Fibroblast of lung (primary cell): ENCODE results near the gene OGDH. TPM values are rescaled to one million over a fixed set of nuclear protein-coding genes. Genes with fewer than 3 reads are reported as not detected.
A peak's percentile ranks its signal among the peaks of the same experiment; 100 is the strongest.

Experiments
- DNase-seq, 2 donors: peaks; one replicate each; pipeline versions ENCODE4 v3.0.0 to v3.0.0-alpha.2; 2010; ENCODE audit warnings: low read depth in 2 of 2
- H2AFZ ChIP-seq: 2 replicates; pipeline ENCODE4 v1.5.1; 2012; ENCODE audit warnings: low read length, control low read depth, inconsistent platforms
- H3K27ac ChIP-seq: 2 replicates; pipeline ENCODE4 v1.5.1; 2011; ENCODE audit warnings: low read length, control low read depth; ENCODE audit not compliant: insufficient read depth
- H3K27me3 ChIP-seq: 2 replicates; pipeline ENCODE4 v1.5.1; 2011; ENCODE audit warnings: mild to moderate bottlenecking, low read length; ENCODE audit not compliant: control insufficient read depth, insufficient read depth
- H3K36me3 ChIP-seq: 2 replicates; pipeline ENCODE4 v1.5.1; 2011; ENCODE audit warnings: low read length; ENCODE audit not compliant: control insufficient read depth, insufficient read depth
- H3K4me1 ChIP-seq: 2 replicates; pipeline ENCODE4 v1.5.1; 2011; ENCODE audit warnings: low read length; ENCODE audit not compliant: control insufficient read depth, insufficient read depth; ENCODE audit errors: extremely low read depth
- H3K4me2 ChIP-seq: 2 replicates; pipeline ENCODE4 v1.5.1; 2011; ENCODE audit warnings: low read length, control low read depth; ENCODE audit not compliant: insufficient read depth; ENCODE audit errors: extremely low read depth
- H3K4me3 ChIP-seq, 4 experiments: fragments of 200-600 bp in 1 of 4; sonication (generic) in 1 of 4; replicated peaks in 1 of 4; 2 replicates each; pipeline ENCODE4 v1.5.1; 2011 to 2016; ENCODE audit warnings: low read length in 4 of 4, low read depth in 3 of 4, mild to moderate bottlenecking in 3 of 4, control low read depth in 2 of 4, inconsistent platforms in 1 of 4, mixed read lengths in 1 of 4; ENCODE audit not compliant: insufficient read depth in 1 of 4; ENCODE audit errors: control extremely low read depth in 1 of 4
- H3K79me2 ChIP-seq: 2 replicates; pipeline ENCODE4 v1.5.1; 2012; ENCODE audit warnings: mild to moderate bottlenecking, low read length, inconsistent platforms; ENCODE audit not compliant: control insufficient read depth, insufficient read depth
- H3K9ac ChIP-seq: 2 replicates; pipeline ENCODE4 v1.5.1; 2011; ENCODE audit warnings: mild to moderate bottlenecking, low read length, control low read depth; ENCODE audit not compliant: insufficient read depth
- H3K9me3 ChIP-seq: 2 replicates; pipeline ENCODE4 v1.5.1; 2012; ENCODE audit warnings: low read depth, low read length; ENCODE audit not compliant: control insufficient read depth, insufficient read depth
- H4K20me1 ChIP-seq: 2 replicates; pipeline ENCODE4 v1.5.1; 2011; ENCODE audit warnings: low read length; ENCODE audit not compliant: control insufficient read depth, insufficient read depth; ENCODE audit errors: extremely low read depth
- CTCF ChIP-seq, 2 donors: IDR thresholded peaks in 1 of 2; conservative IDR thresholded peaks in 1 of 2; 1 replicate in 1 of 2; 2 replicates in 1 of 2; pipeline ENCODE4 v1.5.1; 2011 to 2012; ENCODE audit warnings: low read length in 2 of 2, control low read depth in 1 of 2, inconsistent platforms in 1 of 2, low read depth in 1 of 2, mild to moderate bottlenecking in 1 of 2
- EZH2 ChIP-seq: IDR thresholded peaks from 2 replicates; pipeline ENCODE4 v1.5.1; 2012; ENCODE audit warnings: low read length, control low read depth, mild to moderate bottlenecking; ENCODE audit errors: missing control alignments
- polyA plus RNA-seq, 2 donors: library from polyadenylated mRNA; depleted of rRNA in 1 of 2; stranded (reverse) in 1 of 2; unstranded in 1 of 2; fragments of >200 nt; gene quantifications; 2 replicates each; pipeline ENCODE4 v1.2.1, GENCODE V29; 2011 to 2012; ENCODE audit warnings: missing spikeins in 1 of 2
- total RNA-seq: library from RNA; depleted of rRNA; stranded (reverse); fragments of >200 nt; gene quantifications from 2 replicates; pipeline ENCODE4 v1.2.1, GENCODE V29; 2014

The OGDH gene
- total and polyA plus RNA-seq, 2 donors (not counting 1 experiment from before 2014, with no cell fraction given) = 60.8 to 69.2 TPM

- no peak overlapping the region for H3K9ac ChIP-seq
- H4K20me1 ChIP-seq = no peaks in the 10 kb centered on the region
- no peaks in the 10 kb centered on the region for H3K79me2 ChIP-seq
- DNase-seq = peak; percentile 66 to 78
- H3K36me3 ChIP-seq = no peaks in the 10 kb centered on the region
- H3K4me1 ChIP-seq = peaks cover 5% of the 10 kb centered on the region
- H3K27me3 ChIP-seq = no peaks in the 10 kb centered on the region
- H2AFZ ChIP-seq = no peak overlapping the region
- no peak for TF ChIP-seq CTCF (conservative IDR thresholded peaks at IDR 0.05 in 1 of 2, IDR thresholded peaks at IDR 0.05 in 1 of 2; ENCODE audit: low read depth in 1 of 2, low read length in 2 of 2)
- no peak overlapping the region for H3K4me3 ChIP-seq
- H3K27ac ChIP-seq = peak overlapping the region; percentile 86
- H3K9me3 ChIP-seq = no peaks in the 10 kb centered on the region
- no peak overlapping the region for H3K4me2 ChIP-seq
Measured at GRCh38 chr7:44733708-44734481, 127.5 kb downstream of the OGDH start.

DNA sequence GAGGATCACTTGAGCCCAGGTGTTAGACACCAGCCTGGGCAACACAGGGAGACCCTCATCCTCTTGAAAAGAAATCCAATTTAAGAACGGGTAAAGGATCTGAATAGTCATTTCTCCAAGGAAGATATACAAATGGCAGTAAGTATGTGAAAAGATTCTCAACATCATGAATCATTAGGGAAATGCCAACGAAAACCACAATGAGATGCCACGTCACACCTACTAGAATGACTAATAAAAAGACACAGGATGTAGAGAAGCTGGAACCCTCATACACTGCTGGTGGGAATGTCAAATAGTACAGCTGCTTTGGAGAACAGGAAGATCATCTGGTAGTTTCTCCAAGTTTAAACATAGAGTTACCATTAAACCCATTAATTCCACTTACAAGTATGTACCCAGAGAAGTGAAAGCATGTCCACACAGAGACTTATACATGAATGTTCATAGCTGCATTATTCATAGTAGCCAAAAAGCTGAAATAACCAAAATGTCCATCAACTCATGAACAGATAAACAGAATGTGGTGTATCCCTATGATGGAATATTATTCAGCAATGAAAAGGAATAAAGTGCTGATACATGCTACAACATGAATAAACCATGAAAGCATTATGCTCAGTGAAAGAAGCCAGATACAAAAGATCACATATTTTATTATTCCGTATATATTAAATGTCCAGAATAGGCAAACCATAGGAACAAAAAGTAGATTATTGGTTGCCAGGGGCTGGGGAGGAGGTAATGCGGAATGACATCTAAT, 129.2 kb downstream of the OGDH start:
- H3K27ac ChIP-seq = peak overlapping the region; percentile 86
- no peak overlapping the region for H3K9ac ChIP-seq
- H3K27me3 ChIP-seq = no peaks in the 10 kb centered on the region
- TF ChIP-seq EZH2 (no peak), CTCF (conservative IDR thresholded peaks at IDR 0.05 in 1 of 2, IDR thresholded peaks at IDR 0.05 in 1 of 2; ENCODE audit: low read depth in 1 of 2, low read length in 2 of 2) (no peak)
- no peaks in the 10 kb centered on the region for H4K20me1 ChIP-seq
- H3K36me3 ChIP-seq = no peaks in the 10 kb centered on the region
- no peak overlapping the region for H2AFZ ChIP-seq
- H3K4me1 ChIP-seq = peaks cover 5% of the 10 kb centered on the region
- no peaks in the 10 kb centered on the region for H3K79me2 ChIP-seq
- peak; percentile 95 to 98 for DNase-seq
- no peaks in the 10 kb centered on the region for H3K9me3 ChIP-seq
- H3K4me3 ChIP-seq = no peak overlapping the region
- H3K4me2 ChIP-seq = peak overlapping the region; percentile 61

- Histone ChIP-seq H3K4me1 (peaks cover 5% of the 10 kb centered on the region), H3K4me3 (no peak overlapping the region), H3K79me2 (no peaks in the 10 kb centered on the region), H3K36me3 (no peaks in the 10 kb centered on the region), H3K9me3 (no peaks in the 10 kb centered on the region), H4K20me1 (no peaks in the 10 kb centered on the region), H3K27ac (no peak overlapping the region), H3K27me3 (no peaks in the 10 kb centered on the region), H3K9ac (no peak overlapping the region), H3K4me2 (no peak overlapping the region), H2AFZ (no peak overlapping the region)
- no peak for DNase-seq
- TF ChIP-seq CTCF (conservative IDR thresholded peaks at IDR 0.05 in 1 of 2, IDR thresholded peaks at IDR 0.05 in 1 of 2; ENCODE audit: low read depth in 1 of 2, low read length in 2 of 2) = no peak
- TF ChIP-seq EZH2 = no peak
Measured at GRCh38 chr7:44736896-44737295, 130.5 kb downstream of the OGDH start.
